IMR-90 (cell line): ENCODE results near the gene PSENEN. TPM values are rescaled to one million over a fixed set of nuclear protein-coding genes. Genes with fewer than 3 reads are reported as not detected.

ENCODE experiments used
- ATAC-seq: fragments of 200-7000 bp; cut with Tn5 transposase; 2 replicates; pipeline ENCODE4 v1.9.1; 2020; ENCODE audit warnings: low read depth, mild to moderate bottlenecking, moderate library complexity
- BruUV-seq: library from RNA; stranded (reverse); fragments of 400-500 nt; replicated peaks from 2 replicates; lab custom pipeline; 2021; lab: Mats Ljungman, UMichigan
- CTCF ChIA-PET: fragments of 300-600 bp; formaldehyde crosslinking; extraction: SDS; loops from one replicate; lab custom pipeline; 2021; ENCODE audit warnings: antibody characterized with exemption; lab: Yijun Ruan, JAX
- POLR2A ChIA-PET: fragments of 300-600 bp; sonication (Branson Sonifier 250); formaldehyde crosslinking; loops from one replicate; lab custom pipeline; 2022; ENCODE audit warnings: antibody characterized with exemption; ENCODE audit not compliant: unreplicated experiment; lab: Charles Lee
- DNase-seq: peaks from one replicate; pipeline ENCODE4 v3.0.0; 2013
- H2AFZ ChIP-seq: replicated peaks from 2 replicates; pipeline ENCODE3; 2013; ENCODE audit warnings: low read length, mild to moderate bottlenecking; ENCODE audit not compliant: poor library complexity
- H2AK5ac ChIP-seq: 2 replicates; pipeline ENCODE4 v1.6.1; 2013; ENCODE audit warnings: low read depth, low read length, inconsistent platforms
- H2AK9ac ChIP-seq: replicated peaks from 2 replicates; pipeline ENCODE3; 2013; ENCODE audit warnings: mild to moderate bottlenecking, low read depth, low read length, moderate library complexity; ENCODE audit not compliant: poor library complexity
- H2BK120ac ChIP-seq: 2 replicates; pipeline ENCODE4 v1.6.1; 2013; ENCODE audit warnings: low read depth, low read length, inconsistent platforms
- H2BK15ac ChIP-seq: 3 replicates; pipeline ENCODE4 v1.6.1; 2013; ENCODE audit warnings: low read depth, low read length, inconsistent platforms
- H2BK20ac ChIP-seq: 2 replicates; pipeline ENCODE4 v1.6.1; 2013; ENCODE audit warnings: low read depth, mild to moderate bottlenecking, inconsistent platforms, low read length, moderate library complexity
- H2BK5ac ChIP-seq: 2 replicates; pipeline ENCODE4 v1.6.1; 2013; ENCODE audit warnings: mild to moderate bottlenecking, low read depth, low read length, inconsistent platforms; ENCODE audit not compliant: poor library complexity, severe bottlenecking
- H3K14ac ChIP-seq: replicated peaks from 2 replicates; pipeline ENCODE4 v1.6.1; 2013; ENCODE audit warnings: low read depth, low read length, inconsistent platforms
- H3K18ac ChIP-seq: 2 replicates; pipeline ENCODE4 v1.6.1; 2013; ENCODE audit warnings: low read depth, low read length, control low read depth
- H3K23ac ChIP-seq: 2 replicates; pipeline ENCODE4 v1.6.1; 2013; ENCODE audit warnings: low read depth, low read length, inconsistent platforms
- H3K27ac ChIP-seq: 2 replicates; pipeline ENCODE4 v1.5.1; 2013; ENCODE audit warnings: mild to moderate bottlenecking, control low read depth, low read length; ENCODE audit not compliant: insufficient read depth
- H3K27me3 ChIP-seq: 2 replicates; pipeline ENCODE4 v1.6.1; 2013; ENCODE audit warnings: low read length; ENCODE audit not compliant: control insufficient read depth, insufficient read depth
- H3K36me3 ChIP-seq: 2 replicates; pipeline ENCODE4 v1.6.1; 2013; ENCODE audit warnings: low read length, mixed read lengths; ENCODE audit not compliant: control insufficient read depth, insufficient read depth
- H3K4ac ChIP-seq: 2 replicates; pipeline ENCODE4 v1.6.1; 2013; ENCODE audit warnings: low read depth, low read length, inconsistent platforms
- H3K4me1 ChIP-seq: 2 replicates; pipeline ENCODE4 v1.6.1; 2013; ENCODE audit warnings: low read length, mixed read lengths; ENCODE audit not compliant: control insufficient read depth, insufficient read depth
- H3K4me2 ChIP-seq: 2 replicates; pipeline ENCODE4 v1.6.1; 2013; ENCODE audit warnings: low read depth, mild to moderate bottlenecking, control low read depth, low read length, moderate library complexity
- H3K4me3 ChIP-seq: 2 replicates; pipeline ENCODE4 v1.5.1; 2013; ENCODE audit warnings: low read depth, mild to moderate bottlenecking, control low read depth, low read length, moderate library complexity; ENCODE audit not compliant: insufficient read depth
- H3K56ac ChIP-seq: 2 replicates; pipeline ENCODE4 v1.6.1; 2013; ENCODE audit warnings: low read length, inconsistent platforms; ENCODE audit not compliant: insufficient read depth; ENCODE audit errors: extremely low read depth
- H3K79me1 ChIP-seq, 2 experiments: 2 replicates each; pipeline ENCODE4 v1.6.1; 2013; ENCODE audit warnings: low read length in 2 of 2, inconsistent platforms in 1 of 2, low read depth in 1 of 2
- H3K9ac ChIP-seq: 2 replicates; pipeline ENCODE4 v1.6.1; 2013; ENCODE audit warnings: low read depth, low read length, control low read depth
- H3K9me1 ChIP-seq: 2 replicates; pipeline ENCODE4 v1.6.1; 2013; ENCODE audit warnings: low read length, inconsistent platforms; ENCODE audit not compliant: insufficient read depth
- H3K9me3 ChIP-seq: 2 replicates; pipeline ENCODE4 v1.6.1; 2013; ENCODE audit warnings: low read length; ENCODE audit not compliant: control insufficient read depth, insufficient read depth
- H4K20me1 ChIP-seq: 2 replicates; pipeline ENCODE4 v1.6.1; 2013; ENCODE audit warnings: low read length, inconsistent platforms; ENCODE audit not compliant: insufficient read depth
- H4K5ac ChIP-seq: 2 replicates; pipeline ENCODE4 v1.6.1; 2013; ENCODE audit warnings: mild to moderate bottlenecking, low read depth, low read length, control low read depth
- H4K8ac ChIP-seq, 2 experiments: 2 replicates each; pipeline ENCODE4 v1.6.1; 2013; ENCODE audit warnings: low read depth in 2 of 2, low read length in 2 of 2, control low read depth in 1 of 2, inconsistent platforms in 1 of 2
- H4K91ac ChIP-seq: 2 replicates; pipeline ENCODE4 v1.6.1; 2013; ENCODE audit warnings: low read depth, low read length, inconsistent platforms; ENCODE audit not compliant: insufficient read depth
- CTCF ChIP-seq: conservative IDR thresholded peaks from 2 replicates; pipeline ENCODE4 v1.5.1; 2012; ENCODE audit warnings: mild to moderate bottlenecking, low read depth, low read length, improper control_type of control experiment
- MAZ ChIP-seq: IDR thresholded peaks from 2 replicates; pipeline ENCODE4 v1.6.1; 2012; ENCODE audit warnings: low read depth, mild to moderate bottlenecking, low read length, improper control_type of control experiment, moderate library complexity, borderline replicate concordance
- POLR2A ChIP-seq: IDR thresholded peaks from 2 replicates; pipeline ENCODE4 v1.6.1; 2012; ENCODE audit warnings: mild to moderate bottlenecking, low read depth, low read length
- RCOR1 ChIP-seq: IDR thresholded peaks from 2 replicates; pipeline ENCODE4 v1.6.1; 2012; ENCODE audit warnings: mild to moderate bottlenecking, low read length, improper control_type of control experiment; ENCODE audit not compliant: insufficient replicate concordance
- RFX5 ChIP-seq: IDR thresholded peaks from 2 replicates; pipeline ENCODE4 v1.8.0; 2012; ENCODE audit warnings: low read depth, mild to moderate bottlenecking, low read length, moderate library complexity
- SMC3 ChIP-seq: fragments of 150-350 bp; IDR thresholded peaks from 2 replicates; pipeline ENCODE4 v1.6.1; 2016; ENCODE audit warnings: low read depth, mild to moderate bottlenecking, antibody characterized with exemption, low read length, moderate library complexity
- USF2 ChIP-seq: fragments of 150-350 bp; IDR thresholded peaks from 2 replicates; pipeline ENCODE4 v1.6.1; 2017; ENCODE audit warnings: mild to moderate bottlenecking, antibody characterized with exemption, low read length, low read depth
- WGBS, 2 experiments: methylation state at CpG; one replicate each; pipeline versions ENCODE4 v1.1.5 to v1.1.7; 2013; ENCODE audit warnings: missing lambda C conversion rate in 2 of 2; ENCODE audit not compliant: insufficient read length in 1 of 2; ENCODE audit errors: extremely low coverage in 2 of 2; 5-methylcytosine and 5-hydroxymethylcytosine counted together
- dilution Hi-C: fragments of 300-500 bp; cut with HindIII; formaldehyde crosslinking; loops from one replicate; pipeline ENCODE4 v1.14.3; 2018; ENCODE audit warnings: low sequenced_read_pairs; ENCODE audit not compliant: unreplicated experiment
- in situ Hi-C: fragments of 300-500 bp; cut with MboI; formaldehyde crosslinking; loops from 3 replicates; pipeline ENCODE4 v1.14.3; 2019; ENCODE audit warnings: low sequenced_read_pairs, inconsistent platforms, mixed read lengths
- intact Hi-C: fragments of 100-400 bp; cut with micrococcal nuclease; formaldehyde crosslinking; loops from 2 replicates; pipeline ENCODE4 v1.10.0; 2022
- polyA plus RNA-seq, 3 experiments: library from polyadenylated mRNA; depleted of rRNA; stranded (reverse); fragments of >200 nt; gene quantifications; 2 replicates each; pipeline ENCODE4 v1.2.3, GENCODE V29; 2012; ENCODE audit warnings: low replicate concordance in 1 of 3
- total RNA-seq: library from RNA; depleted of rRNA; stranded (reverse); fragments of >200 nt; gene quantifications from 2 replicates; pipeline ENCODE4 v1.2.3, GENCODE V29; 2012
- TF ChIP-seq, protein P1 (sequence below): fragments of 150-350 bp; IDR thresholded peaks from 2 replicates; pipeline ENCODE4 v1.6.1; 2016; ENCODE audit warnings: low read depth, mild to moderate bottlenecking, low read length, moderate library complexity, borderline replicate concordance

PSENEN gene
- total and polyA plus RNA-seq, 2 of the 4 experiments (the other 2 are of a cell fraction), result 9.0 to 47.0 TPM

DNA sequence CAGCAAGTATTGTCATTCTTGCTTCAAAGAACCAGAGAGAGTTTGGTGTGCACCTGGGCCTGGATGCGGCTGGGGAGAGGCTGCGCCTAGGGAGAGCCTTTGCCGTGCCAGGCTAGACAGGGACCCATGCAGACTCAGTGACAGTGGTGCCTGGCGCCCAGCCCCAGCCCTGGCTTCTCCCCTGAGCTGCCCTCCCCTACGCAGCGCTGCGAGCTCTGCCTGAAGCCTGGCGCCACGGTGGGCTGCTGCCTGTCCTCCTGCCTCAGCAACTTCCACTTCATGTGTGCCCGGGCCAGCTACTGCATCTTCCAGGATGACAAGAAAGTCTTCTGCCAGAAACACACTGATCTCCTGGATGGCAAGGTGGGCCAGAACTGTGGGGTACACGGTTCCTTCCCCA is 15.7 kb upstream of the PSENEN start:
- Histone ChIP-seq H2AK9ac (no peak overlapping the region), H3K4ac (no peak overlapping the region), H2AFZ (no peak overlapping the region), H4K5ac (no peak overlapping the region), H3K56ac (no peak overlapping the region), H4K20me1 (peaks cover 9% of the 10 kb centered on the region), H3K14ac (no peak overlapping the region), H3K9me3 (no peaks in the 10 kb centered on the region), H3K18ac (no peak overlapping the region), H3K27me3 (no peaks in the 10 kb centered on the region), H3K9ac (no peak overlapping the region), H4K8ac (no peak overlapping the region), H3K9me1 (no peaks in the 10 kb centered on the region), H3K4me1 (no peaks in the 10 kb centered on the region), H3K23ac (no peak overlapping the region), H2BK15ac (no peak overlapping the region), H2BK20ac (no peak overlapping the region), H2BK5ac (no peak overlapping the region), H3K4me2 (no peak overlapping the region), H3K36me3 (peaks cover 94% of the 10 kb centered on the region), H3K79me1 (peaks cover 0 to 16% of the 10 kb centered on the region in 2 experiments; a peak in 3 of 4 replicates), H3K4me3 (no peak overlapping the region), H2AK5ac (no peak overlapping the region), H3K27ac (no peak overlapping the region), H4K91ac (no peak overlapping the region), H2BK120ac (no peak overlapping the region)
- 97% methylated on average over 9 of the region's 11 CpGs; no CpG with 5 or more reads in 1 of the 2 experiments for WGBS, 2 experiments
- ChIA-PET CTCF (no interaction called here), POLR2A (no interaction called here)
- DNase-seq (no peak), ATAC-seq (no peak)
- in situ Hi-C loops (no loop called here), dilution Hi-C loops (no loop called here), intact Hi-C loops (no loop called here)
- no TSS peak for BruUV-seq
- TF ChIP-seq RFX5 (no peak), RCOR1 (no peak), SMC3 (no peak), POLR2A (no peak), CTCF (no peak), MAZ (no peak), USF2 (no peak)
- TF ChIP-seq, protein P1, sequence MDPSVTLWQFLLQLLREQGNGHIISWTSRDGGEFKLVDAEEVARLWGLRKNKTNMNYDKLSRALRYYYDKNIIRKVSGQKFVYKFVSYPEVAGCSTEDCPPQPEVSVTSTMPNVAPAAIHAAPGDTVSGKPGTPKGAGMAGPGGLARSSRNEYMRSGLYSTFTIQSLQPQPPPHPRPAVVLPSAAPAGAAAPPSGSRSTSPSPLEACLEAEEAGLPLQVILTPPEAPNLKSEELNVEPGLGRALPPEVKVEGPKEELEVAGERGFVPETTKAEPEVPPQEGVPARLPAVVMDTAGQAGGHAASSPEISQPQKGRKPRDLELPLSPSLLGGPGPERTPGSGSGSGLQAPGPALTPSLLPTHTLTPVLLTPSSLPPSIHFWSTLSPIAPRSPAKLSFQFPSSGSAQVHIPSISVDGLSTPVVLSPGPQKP, result no peak
